Umbilical cord (tissue), 2 donors: ENCODE results near the gene EFNA5. TPM values are rescaled to one million over a fixed set of nuclear protein-coding genes. Genes with fewer than 3 reads are reported as not detected.

Experiments used
- DNase-seq: peaks from one replicate; pipeline ENCODE4 v3.0.0-alpha.2; 2015; ENCODE audit warnings: low spot score
- total RNA-seq: library from RNA; depleted of rRNA; stranded (reverse); fragments of >200 nt; gene quantifications from one replicate; pipeline ENCODE4 v1.2.3, GENCODE V29; 2014; ENCODE audit warnings: low replicate concordance; ENCODE audit not compliant: insufficient read depth

Gene EFNA5
- total RNA-seq, 1 donor from 2014 or later = 15.2 TPM

DNA sequence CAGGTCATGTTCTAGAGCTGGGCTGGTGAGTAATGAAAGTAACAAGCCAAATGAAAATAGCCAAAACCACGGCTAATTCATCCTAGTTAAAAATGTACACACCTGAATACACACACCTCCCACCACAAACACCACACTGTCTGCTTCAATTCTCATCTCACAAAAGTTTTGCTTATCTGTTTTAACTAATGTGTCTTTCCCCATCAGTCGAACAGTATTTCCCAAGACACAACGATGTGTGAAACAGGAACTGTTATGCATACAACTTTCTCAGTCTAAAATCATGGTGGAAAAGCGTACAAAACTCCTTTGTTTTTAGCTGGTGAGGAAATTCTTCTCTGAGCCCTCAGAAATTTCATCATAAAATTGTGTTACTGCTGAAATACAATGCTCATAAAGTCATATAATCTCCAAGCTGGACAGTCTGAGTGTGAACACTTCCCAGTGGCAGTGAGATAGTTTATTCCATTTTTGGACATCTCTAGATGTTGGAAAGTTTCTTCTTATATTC, 242.4 kb downstream of the EFNA5 start:
- DNase-seq = peak; percentile 54

DNA sequence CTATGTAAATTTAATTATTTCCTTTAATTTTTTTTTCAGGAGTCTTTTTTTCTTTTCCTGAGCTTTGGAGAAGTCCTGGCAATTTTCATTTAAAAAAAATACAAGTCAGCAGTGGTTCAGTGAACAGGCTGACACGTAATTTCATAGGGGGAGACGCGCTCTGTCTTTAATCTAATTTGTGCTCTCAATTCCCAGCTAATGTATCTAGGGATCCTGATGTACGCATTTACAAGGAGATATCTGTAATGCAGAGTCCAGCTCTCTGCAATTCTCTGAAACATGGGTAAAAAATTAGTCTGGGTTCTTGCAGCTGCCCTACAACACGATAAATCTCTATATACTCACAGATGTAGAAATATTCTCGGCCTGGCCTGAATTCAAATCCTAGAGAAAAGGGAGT, 243.9 kb downstream of the EFNA5 start:
- no peak for DNase-seq

DNA sequence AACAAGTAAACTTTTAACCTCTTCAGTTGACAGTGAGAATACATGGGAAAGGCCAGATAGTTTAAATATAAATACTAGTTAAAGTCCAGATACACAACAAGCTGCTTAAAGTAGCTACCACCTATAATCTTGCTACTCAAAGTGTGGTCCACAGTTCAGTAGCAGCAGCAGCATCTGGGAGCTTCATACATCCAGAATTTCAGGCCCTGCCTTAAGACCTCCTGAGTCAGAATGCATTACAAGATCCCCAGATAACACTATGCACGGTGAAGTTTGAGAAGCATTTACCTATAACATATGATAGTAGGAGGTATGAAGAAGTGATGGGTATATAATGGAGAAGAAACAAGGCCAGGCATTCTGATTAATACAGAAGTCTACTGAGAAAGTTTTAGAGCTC, 244.5 kb downstream of the EFNA5 start:
- DNase-seq = no peak

DNA sequence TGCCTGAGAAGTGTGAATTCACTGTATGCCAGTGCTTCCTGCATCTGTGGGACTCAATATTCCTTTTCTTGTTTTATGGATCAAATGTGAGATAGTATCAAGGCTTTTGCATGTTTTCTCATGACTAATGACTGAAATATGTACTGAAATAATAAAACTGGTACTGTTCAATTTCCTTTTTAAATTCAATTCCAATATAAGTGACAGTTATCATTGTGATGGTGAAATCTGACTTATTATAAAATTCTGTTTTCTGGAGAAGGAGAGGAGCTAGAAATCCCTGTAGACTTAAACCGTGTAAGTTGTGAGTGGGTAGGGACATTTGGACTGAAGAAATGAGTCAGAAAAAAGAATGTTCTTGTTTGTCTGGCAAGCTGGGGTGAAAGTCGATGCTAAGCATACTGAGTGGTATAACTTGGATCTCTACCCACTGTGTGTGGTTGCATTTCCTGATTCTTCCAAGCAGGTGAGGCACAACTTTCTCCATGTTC, 245.2 kb downstream of the EFNA5 start:
- peak; percentile 65 for DNase-seq

DNA sequence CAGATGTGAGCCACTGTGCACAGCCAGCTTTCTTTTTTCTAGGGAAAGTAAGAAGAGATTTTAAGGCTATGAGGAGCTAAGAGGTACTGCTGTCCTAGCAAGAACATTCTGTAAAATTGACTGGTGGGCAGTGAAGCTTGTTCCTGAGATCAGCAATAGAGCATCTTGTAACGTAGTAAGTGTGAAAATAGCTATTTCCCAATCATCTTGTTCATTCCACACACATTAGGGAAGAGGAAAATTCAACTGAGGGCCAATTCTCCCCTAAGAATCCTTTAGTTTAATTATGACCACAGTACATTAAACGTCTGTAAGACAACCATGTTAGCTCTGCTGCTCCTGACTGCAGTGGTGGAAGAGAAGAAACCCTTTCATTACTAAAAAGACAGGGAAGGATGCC, 246.2 kb downstream of the EFNA5 start:
- DNase-seq = no peak

DNA sequence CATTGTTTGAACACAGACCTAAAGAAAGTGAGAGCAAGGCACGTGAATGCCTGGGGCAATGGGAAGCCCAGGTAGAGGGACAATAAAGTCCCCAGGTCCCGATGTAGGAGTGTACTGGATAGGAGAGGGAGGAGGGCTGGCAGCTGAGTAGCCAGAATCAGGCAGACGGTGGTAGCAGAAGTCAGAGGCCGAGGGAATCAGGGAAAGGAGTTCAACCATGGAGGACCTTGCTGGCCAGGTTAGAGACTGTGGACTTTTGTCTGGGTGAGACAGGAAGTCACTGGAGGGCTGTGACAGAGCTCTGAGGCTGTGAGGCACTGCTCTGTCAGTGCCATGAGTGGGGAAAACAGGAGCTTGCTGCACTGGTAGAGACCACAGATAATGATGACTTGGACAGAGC, 248.2 kb downstream of the EFNA5 start:
- no peak for DNase-seq

DNA sequence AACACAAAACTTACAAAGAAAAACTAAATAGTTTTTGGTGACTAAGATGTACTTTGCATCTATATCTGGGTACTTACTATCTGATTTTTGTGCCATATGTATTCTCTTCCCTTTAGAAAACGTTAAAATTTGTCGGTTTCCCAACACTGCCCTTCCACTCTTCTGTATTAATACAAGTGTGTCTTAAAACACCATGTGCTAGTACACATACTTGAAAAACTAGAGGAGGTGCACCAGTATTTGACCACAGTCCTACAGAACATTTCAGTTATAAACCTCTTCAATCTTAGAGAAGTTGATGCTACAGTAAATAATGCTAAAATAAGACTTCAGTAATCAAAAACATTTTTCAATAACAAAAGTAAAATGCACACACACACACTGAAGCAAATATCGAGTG, 251.2 kb downstream of the EFNA5 start:
- DNase-seq = no peak

DNA sequence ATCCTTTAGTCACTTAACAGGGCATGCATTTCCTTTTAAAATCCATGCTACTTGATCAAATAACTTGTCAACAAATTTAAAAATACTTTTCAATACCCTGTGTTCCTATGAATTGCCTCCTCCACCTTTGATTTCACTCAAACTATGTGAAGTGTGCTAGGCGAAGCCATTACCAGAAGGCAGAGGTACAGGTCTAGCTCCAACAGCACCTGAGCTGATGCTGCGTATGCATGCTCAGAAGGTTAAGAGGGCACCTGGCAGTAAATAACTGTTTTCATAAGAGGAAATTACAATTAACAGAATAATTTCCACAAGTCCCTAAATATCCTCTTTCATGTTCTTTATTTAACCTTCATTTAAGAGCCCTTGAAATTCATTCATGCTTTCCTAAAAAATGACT, 251.8 kb downstream of the EFNA5 start:
- DNase-seq = no peak

DNA sequence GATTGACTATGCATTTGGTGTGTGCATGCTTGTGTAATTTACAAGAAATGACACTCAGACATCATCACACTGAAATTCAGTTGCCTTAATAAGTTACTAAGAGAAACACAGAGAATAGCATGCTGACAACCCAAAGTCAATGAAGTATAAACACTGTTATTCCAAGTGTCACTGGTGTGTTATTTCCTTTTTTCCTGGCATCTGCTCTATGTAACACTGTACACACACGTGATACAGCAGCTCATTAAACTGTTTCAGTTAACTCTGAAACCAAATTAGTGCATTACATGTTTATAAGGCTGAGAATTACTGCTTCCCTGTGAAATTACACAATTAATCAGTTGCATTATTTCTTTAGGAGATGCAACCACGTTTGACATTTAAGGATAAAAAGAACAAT, 252.7 kb downstream of the EFNA5 start:
- no peak for DNase-seq

DNA sequence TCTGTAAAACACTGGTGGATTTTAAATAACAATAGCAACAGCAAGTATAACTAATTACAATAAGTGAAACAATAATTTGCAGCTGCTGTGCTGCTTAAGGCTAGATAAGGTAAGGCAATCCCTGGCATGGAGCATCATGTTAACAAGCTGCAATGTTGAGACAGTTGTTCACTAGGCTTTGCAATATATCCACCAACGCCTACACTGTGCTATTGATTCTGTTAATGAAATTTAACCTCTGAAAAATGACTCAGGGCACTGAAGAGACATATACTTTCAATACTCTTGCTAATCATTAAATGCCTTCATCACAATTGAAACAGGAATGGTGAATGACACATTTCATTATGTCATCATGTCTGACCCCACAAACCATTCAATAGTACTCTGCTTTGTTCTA, 255.0 kb downstream of the EFNA5 start:
- no peak for DNase-seq

DNA sequence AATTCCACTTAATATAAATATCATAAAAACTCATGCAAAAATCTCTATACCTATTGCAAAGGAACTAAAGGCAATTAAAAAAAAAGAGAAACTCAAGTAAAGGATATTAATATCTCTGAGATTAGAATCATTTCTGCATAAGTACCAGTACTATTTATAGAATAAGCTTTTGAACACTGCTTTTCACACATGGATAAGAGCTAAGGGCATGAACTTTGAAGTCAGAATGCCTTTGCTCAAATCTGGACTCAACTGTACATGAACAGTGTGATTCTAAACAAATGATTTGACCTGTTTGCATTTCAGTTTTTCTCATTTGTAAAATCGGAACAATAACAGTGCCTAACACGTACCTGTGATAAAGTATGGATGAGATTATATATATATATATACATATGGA, 255.9 kb downstream of the EFNA5 start:
- DNase-seq = no peak

DNA sequence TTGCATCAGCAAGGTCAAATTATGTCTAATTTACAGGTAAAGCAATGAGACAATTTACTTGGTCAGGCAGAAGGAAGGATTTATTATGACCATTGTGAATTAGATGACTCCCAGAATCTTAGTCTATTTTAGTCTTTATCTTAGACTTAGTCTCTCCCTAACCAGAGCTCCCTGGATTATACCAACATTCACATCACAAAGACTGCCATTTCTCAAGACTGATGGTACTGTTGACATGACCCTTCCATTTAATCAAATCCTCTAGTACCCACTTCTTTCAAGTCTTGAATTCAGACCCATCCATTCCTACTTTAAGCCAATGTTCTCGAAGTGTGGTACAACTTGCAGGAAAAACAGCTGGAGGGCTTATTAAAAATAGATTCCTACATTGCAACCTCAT, 257.0 kb downstream of the EFNA5 start:
- DNase-seq = no peak

DNA sequence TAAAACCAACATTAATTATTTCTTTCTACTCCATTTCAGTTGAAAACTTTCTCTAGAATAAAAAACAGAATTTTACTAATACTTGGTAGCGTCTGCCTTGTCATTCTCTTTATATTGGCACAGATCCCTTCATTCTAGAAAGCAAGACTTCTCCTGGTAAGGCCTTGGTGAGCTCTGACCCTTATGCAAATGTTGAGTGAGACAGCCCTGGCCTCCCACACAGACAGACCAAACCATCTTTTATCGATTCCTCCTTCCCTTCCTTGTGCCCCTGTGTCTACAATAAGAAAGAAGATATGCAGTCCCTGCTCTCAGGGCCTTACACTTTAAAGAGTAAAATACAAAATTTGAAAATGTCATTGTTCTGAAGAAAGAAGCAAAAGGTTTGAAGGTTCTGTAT, 262.2 kb downstream of the EFNA5 start:
- DNase-seq = no peak

DNA sequence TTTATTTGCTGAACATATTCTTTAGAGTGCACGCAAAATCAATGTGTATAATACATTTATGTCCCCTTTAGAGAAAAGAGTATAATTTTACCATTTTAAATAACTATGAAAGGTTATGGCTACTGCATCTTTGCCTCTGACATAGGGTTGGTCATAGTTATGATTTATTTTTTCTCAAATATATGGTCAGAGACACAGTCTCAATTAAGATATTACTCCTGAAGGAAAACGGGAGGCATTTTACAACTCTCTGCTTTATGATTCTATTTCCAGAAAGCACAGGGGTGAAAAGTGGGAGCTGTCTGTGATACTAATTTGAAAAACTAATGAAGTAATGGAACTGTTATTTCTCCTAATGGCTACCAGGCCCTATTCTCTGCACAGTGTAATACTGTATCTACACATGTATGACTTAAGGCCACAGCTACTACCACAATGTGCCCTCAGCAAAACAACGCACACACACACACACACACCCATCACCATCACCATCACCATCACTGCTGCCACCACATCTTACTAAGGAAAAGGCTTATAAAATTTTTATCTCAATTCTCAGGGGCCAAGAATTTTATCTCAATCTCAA, 262.9 kb downstream of the EFNA5 start:
- no peak for DNase-seq

DNA sequence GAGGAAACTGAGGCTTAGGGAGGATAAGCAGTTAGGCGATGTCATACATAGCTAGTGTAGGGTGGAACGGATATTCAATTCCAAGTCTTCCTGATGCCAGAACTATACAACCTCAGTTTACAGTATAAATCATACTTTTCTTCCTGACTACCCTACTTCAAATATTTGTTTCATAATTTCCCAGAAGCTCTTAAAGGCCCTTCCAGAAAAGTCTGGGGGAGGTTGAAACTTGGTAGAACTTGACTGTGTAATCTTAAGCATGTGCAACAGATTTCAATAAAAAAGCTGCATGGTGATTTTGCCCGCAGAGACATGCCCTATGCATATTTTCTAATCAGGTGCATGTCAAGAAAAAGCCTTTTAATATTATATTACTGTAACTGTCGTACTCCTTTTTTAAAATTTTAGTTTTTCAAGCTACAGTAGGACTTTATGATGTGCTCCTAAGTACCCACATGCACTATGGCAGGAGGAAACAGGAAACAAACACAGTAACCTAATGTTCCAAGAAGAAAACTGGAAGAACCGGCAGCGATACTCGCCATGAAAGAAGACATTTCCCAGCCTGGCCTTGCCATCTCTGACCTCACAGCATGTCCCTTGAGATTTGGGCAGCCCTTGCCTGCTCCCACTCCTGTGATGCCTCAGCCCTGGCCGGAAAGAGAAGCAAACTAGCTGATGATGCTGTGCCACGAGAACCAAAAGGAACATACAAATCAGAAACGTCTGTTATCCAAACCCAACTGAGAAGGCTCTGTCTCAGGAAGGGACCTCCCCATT, 266.0 kb downstream of the EFNA5 start:
- DNase-seq = peak; percentile 54

DNA sequence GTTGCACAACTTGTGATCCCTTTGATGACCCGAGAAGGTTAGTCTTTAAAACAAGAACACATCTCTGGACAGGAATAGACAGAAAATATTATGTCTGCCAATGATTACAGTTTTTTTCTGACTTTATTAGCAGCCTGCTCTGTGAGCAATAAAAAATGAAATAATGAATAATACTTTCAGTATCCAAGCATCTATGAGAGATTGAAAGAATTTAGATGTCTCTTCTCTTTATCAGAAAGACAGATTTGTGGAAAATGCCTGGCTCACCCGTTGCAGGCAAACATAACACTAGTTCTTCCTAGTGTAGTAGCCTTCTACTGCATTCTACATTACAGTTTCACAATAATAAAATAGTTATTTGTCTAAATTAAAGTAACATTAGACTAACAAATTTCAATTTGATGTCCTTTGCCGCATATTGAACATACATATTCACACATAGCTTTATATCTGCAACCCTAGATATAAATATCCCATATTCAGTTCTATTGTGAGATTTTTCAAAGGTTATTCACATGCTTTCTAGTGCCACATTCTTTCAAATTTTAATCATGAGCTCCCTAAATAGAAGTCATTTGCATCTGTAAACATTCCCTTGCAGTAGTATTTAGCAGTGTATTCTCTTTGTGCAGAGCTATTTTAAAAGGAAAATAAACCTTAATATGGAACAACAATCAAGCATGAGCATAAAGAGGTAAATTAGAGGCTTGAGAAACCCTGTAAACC, 267.3 kb downstream of the EFNA5 start:
- DNase-seq = peak; percentile 89

DNA sequence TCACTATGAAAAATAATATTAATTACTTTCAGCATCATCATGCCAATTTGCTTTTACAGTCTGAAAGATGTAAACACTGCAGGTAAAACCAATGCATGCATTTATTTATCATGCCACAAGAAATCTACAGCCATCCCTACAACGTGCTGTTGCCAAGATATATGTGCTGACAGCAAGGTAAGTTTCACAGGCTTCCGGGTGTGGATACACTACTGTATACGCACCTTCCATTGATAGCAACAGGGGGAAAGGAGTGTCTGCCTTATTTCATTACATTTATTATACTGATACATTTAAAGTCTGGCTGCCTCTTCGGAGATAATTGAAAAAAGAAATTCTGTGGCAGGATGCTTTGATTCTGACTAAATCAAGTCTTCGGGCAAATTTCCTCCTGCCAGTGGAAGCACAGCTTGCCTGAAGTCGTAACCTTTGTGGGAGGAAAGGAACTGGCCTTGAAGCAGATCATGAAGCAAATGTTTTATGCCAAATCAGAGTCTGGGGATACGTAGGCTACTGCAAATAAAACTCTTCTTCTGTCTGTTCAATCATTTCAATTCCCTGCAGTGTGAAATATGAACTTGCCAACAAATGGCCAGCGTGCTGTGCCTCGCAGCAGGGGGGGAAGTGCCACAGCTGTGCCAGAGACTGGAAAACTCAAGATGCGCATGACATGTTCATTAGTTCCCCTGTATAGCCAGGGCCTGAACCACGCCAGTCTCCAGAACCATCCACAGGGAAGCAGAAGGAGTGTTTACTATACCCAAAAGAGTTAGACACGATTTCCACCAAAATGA, 268.1 kb downstream of the EFNA5 start:
- peak; percentile 57 for DNase-seq

DNA sequence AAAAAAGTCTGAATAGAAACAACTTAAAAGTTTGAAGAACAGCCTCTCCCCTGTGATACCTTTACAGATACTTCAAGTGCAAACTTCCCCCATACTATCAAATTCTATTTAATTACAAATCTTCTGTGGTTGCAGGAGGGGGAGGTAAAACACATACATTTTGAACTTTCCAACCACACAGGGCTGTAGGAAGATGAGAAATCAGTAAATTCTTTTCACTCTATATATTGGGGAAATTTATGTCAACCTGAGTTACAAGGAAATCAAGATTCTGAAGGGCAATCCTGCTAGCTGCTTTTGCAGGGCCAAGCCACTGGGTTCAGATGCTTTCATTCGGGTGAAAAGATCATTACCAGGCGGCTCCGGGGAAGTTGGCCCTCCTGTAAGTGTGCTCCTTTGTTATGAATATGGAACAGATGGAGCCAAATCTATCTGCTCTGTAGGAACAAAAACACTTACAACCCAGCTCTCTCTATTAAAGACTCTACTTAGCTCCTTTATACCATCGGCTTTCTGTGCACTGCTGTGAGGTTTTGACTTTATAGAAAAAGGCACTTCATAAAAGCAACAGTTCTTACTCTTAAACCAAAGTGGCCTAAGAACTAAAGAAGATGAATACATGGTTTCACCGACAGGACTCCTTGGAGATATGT, 269.1 kb downstream of the EFNA5 start:
- peak; percentile 78 for DNase-seq

DNA sequence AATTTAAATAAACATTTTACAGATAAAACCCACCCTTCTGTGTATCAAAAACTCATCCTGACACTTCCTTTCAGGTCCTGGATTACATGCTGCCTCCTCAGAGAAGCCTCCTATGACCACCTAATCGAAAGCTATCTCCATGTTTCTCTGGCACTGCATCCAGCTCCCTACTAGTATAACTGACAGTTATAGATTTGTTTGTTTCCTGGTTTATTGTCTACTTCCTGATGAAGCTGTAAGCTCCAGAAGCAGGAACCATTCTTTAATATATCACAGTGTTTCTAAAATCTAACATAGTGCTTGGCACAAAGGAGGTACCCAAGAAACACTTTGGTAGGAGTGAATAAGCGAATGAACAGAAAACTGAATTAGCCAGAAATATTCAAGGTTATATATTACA, 270.4 kb downstream of the EFNA5 start:
- DNase-seq = no peak

DNA sequence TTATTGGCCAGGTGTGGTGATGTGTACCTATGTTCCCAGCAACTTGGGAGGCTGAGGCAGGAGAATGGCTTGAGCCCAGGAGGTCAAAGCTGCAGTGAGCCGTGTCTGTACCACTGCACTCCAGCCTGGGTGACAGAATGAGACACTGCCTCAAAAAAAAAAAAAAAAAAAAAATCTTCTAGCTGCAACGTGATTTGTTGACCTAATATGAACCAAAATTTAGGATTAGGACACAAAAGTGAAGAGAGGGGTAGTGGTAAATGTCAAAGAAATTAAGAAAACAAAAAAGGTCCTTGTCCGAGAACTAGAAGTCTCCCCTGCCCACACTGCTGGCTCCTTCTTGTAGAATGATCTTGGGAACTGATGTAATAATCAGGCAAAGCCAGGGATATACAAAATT, 272.0 kb downstream of the EFNA5 start:
- DNase-seq = no peak

DNA sequence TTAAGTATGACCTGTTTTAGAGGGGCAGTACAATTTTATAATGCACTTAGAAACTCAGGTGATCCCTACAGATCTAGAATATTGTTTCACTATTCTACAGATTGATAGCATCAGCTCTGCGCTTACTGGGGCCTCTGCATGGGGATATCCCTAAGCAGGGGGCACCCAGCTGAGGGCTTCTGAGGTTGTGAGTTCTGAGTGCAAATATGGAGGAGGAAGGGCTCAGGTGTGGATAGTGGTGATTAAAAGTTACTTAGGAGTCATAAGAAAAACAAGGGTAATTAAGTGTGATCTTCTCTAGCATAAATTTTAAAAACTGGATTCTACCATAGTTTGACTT, 274.4 kb downstream of the EFNA5 start:
- DNase-seq = no peak
